Psoas muscle (tissue), 8 donors: ENCODE measurements around the gene KRTAP2-4. TPM values are rescaled to one million over a fixed set of nuclear protein-coding genes. Genes with fewer than 3 reads are reported as not detected.
"Not testable (repeated sequence)": the region's sequence is repeated elsewhere in the genome, so short reads cannot be mapped to it uniquely, and the experiment has no call there.

ENCODE experiments used
- ATAC-seq, 4 donors: fragments of 200-7000 bp; cut with Tn5 transposase; one replicate each; pipeline ENCODE4 v1.9.1; 2020; ENCODE audit warnings: moderate library complexity in 3 of 4, mild to moderate bottlenecking in 2 of 4
- DNase-seq, 2 donors: peaks; one replicate each; pipeline ENCODE4 v3.0.0-alpha.2; 2020
- H3K27ac ChIP-seq: fragments of 200-600 bp; one replicate; pipeline ENCODE4 v1.8.0; 2022
- H3K27me3 ChIP-seq, 3 donors: fragments of 200-600 bp in 1 of 3; one replicate each; pipeline versions ENCODE4 v1.6.1 to v1.8.0; 2013 to 2022; ENCODE audit warnings: low read length in 2 of 3, mild to moderate bottlenecking in 2 of 3, moderate library complexity in 1 of 3; ENCODE audit not compliant: insufficient read depth in 3 of 3
- H3K36me3 ChIP-seq, 2 donors: fragments of 200-600 bp in 1 of 2; one replicate each; pipeline versions ENCODE4 v1.6.1 to v1.8.0; 2013 to 2022; ENCODE audit warnings: low read depth in 1 of 2, mild to moderate bottlenecking in 1 of 2, moderate library complexity in 1 of 2; ENCODE audit not compliant: insufficient read depth in 1 of 2
- H3K4me1 ChIP-seq: fragments of 200-600 bp; one replicate; pipeline ENCODE4 v1.8.0; 2022
- H3K4me3 ChIP-seq: fragments of 200-600 bp; one replicate; pipeline ENCODE4 v1.8.0; 2022; ENCODE audit warnings: mild to moderate bottlenecking
- H3K9me3 ChIP-seq: fragments of 200-600 bp; one replicate; pipeline ENCODE4 v1.8.0; 2022
- WGBS, 3 donors: extraction: QIAGEN DNeasy Blood & Tissue Kit; methylation state at CpG; one replicate each; pipeline versions ENCODE4 v1.1.6 to v1.1.7; 2013; 5-methylcytosine and 5-hydroxymethylcytosine counted together
- intact Hi-C, 2 donors: fragments of 100-400 bp; cut with DNase I; formaldehyde crosslinking; loops; one replicate each; pipeline versions ENCODE4 v1.11.0 to v1.14.2; 2022
- polyA plus RNA-seq, 3 donors: library from polyadenylated mRNA; stranded (reverse); fragments of 200-250 nt; gene quantifications; one replicate each; pipeline ENCODE4 v1.2.3, GENCODE V29; 2013
- total RNA-seq, 4 donors: library from RNA; stranded (reverse); fragmentation: NEBNext Ultra II Directional in 2 of 4; extraction: Animal tissue kit (Norgen Biotek cat#: 25700) in 2 of 4; gene quantifications; one replicate each; pipeline versions ENCODE4 v1.2.1 to v1.2.4, GENCODE V29; 2021 to 2023
- TF ChIP-seq, protein P1 (sequence below): fragments of 200-600 bp; IDR thresholded peaks from one replicate; pipeline ENCODE4 v1.8.0; 2022; ENCODE audit warnings: antibody characterized with exemption
- donor health status: healthy with polysubstance abuse.
- donor health status: DM: no; HTN: no; CAD: no; lungs with moderate emphysema.
- donor health status: Bipolar disorder and iron deficiency.
- donor health status: healthy.
- donor health status: DM: yes; HTN: yes; CAD: no.
- donor health status: DM: no; HTN: no; CAD: no.
- donor health status: DM: no; HTN: no; CAD: no.
- donor health status: DM: yes; HTN: yes; CAD: no.

Gene KRTAP2-4
- total and polyA plus RNA-seq, 7 donors = not detected

DNA sequence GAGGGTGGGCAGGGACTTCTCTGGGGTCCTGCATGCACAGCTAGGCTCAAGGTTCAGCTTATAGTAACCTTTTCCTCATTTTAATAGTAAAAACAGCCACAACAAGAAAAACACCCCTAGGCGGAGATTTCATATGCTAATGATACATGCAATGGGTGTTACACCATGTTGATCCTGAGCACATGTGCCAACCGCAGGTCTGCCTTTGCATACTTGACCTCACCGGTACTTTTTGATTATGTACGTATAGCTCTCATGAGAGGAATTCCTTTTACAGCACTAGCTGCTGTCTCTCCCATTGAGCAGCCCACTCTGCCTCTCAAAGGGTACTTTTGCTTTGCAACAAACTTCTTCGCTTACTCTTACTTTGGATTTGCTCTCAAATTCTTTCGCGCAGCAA, 30.4 kb upstream of the KRTAP2-4 start:
- 82 to 86% (median 83%) methylated on average over 7 of the region's 7 CpGs for WGBS, 3 donors
- ATAC-seq (no peak), DNase-seq (no peak)
- H3K36me3 ChIP-seq = no peaks in the 10 kb centered on the region
- TF ChIP-seq, protein P1, sequence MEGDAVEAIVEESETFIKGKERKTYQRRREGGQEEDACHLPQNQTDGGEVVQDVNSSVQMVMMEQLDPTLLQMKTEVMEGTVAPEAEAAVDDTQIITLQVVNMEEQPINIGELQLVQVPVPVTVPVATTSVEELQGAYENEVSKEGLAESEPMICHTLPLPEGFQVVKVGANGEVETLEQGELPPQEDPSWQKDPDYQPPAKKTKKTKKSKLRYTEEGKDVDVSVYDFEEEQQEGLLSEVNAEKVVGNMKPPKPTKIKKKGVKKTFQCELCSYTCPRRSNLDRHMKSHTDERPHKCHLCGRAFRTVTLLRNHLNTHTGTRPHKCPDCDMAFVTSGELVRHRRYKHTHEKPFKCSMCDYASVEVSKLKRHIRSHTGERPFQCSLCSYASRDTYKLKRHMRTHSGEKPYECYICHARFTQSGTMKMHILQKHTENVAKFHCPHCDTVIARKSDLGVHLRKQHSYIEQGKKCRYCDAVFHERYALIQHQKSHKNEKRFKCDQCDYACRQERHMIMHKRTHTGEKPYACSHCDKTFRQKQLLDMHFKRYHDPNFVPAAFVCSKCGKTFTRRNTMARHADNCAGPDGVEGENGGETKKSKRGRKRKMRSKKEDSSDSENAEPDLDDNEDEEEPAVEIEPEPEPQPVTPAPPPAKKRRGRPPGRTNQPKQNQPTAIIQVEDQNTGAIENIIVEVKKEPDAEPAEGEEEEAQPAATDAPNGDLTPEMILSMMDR = no peak
- no peak overlapping the region for H3K4me3 ChIP-seq
- no peaks in the 10 kb centered on the region for H3K9me3 ChIP-seq
- peaks cover 0 to 4% (median 1%) of the 10 kb centered on the region in 3 donors for H3K27me3 ChIP-seq
- H3K27ac ChIP-seq = no peak overlapping the region
- intact Hi-C loops = no loop called here
- no peaks in the 10 kb centered on the region for H3K4me1 ChIP-seq

DNA sequence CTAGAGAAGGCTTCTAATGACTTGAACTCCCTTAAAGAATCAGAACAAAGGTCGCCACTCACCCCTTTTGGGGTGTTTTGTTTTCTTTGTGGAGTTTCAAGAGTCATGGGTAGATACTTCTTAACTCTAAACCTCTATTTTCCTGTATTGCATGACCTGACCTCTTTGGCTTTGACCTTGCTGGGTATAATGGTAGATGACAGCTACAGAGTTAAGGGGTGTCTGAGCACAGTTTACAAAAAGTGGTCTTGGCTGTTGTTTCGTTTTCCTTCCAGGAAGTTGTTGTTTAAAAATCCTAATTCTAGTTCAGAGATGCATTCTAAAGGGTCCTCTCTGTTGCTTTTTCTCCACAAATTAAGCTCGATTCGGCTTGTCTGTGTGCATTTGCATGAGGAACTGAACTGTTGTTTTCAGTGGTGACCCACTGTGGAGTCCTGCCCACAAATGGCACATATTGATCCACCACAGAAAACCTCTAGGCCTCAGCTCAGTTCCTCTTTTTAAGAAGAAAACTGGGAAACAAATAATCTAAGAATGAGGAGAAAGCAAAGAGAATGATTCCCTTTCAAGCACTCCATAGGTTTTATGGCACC, 23.2 kb upstream of the KRTAP2-4 start:
- H3K9me3 ChIP-seq, H3K27ac ChIP-seq, H3K4me1 ChIP-seq, H3K36me3 ChIP-seq, ATAC-seq, H3K27me3 ChIP-seq, H3K4me3 ChIP-seq, intact Hi-C loops, DNase-seq: not testable (repeated sequence)
- WGBS, 3 donors = 51 to 67% (median 64%) methylated on average over 4 of the region's 4 CpGs

DNA sequence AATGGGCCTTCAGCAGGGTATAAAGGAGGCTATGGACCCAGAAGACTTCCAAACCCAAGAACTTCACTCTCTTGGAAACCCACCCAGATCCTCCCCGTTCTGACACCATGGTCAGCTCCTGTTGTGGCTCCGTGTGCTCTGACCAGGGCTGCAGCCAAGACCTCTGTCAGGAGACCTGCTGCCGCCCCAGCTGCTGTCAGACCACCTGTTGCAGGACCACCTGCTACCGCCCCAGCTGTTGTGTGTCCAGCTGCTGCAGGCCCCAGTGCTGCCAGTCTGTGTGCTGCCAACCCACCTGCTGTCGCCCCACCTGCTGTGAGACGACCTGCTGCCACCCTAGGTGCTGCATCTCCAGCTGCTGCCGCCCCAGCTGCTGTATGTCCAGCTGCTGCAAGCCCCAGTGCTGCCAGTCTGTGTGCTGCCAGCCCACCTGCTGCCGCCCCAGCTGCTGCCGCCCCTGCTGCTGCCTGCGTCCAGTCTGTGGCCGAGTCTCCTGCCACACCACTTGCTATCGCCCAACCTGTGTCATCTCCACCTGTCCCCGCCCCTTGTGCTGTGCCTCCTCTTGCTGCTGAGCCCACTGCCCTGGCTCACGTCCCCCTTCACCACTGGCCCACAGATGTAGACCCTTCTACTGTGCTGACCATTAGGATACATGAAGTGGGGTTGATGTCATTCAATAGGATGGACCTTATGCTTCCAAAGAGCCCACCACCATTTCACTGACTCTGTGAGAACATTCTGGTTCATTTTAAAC, 18.6 kb upstream of the KRTAP2-4 start, which contains the start of gene KRTAP4-7:
TSS of gene KRTAP4-7 (plus strand) at position 51 of the 757 bp plus-strand sequence. CDS start at position 108, 57 bp downstream.
- H3K4me1 ChIP-seq, H3K36me3 ChIP-seq, DNase-seq, H3K9me3 ChIP-seq, H3K27me3 ChIP-seq, ATAC-seq, intact Hi-C loops, H3K27ac ChIP-seq, H3K4me3 ChIP-seq: not testable (repeated sequence)
- WGBS, 3 donors = 70 to 79% (median 71%) methylated on average over 5 to 14 of the region's 14 CpGs

DNA sequence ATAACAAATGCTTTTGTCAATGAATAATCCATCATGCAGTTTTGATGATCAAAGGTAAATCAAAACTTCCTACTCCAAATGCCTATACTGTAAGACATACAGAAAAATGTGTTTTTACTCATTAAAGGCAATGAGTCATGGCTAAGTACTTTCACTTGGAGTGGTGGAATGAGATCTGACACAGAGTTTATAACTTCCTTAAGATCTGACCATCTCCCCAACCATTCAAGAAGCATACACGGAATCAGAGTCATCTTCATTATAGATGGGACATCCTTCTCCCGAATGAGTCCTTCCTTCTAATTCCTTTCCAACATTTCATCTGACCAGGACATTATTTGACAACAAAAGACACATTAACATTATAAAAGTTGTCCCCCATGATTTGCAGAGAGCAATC, 17.7 kb upstream of the KRTAP2-4 start:
- DNase-seq, H3K36me3 ChIP-seq, H3K9me3 ChIP-seq, H3K4me3 ChIP-seq, H3K4me1 ChIP-seq, H3K27ac ChIP-seq, intact Hi-C loops, H3K27me3 ChIP-seq, ATAC-seq: not testable (repeated sequence)
- WGBS, 3 donors = 77 to 81% (median 77%) methylated on average over 2 of the region's 2 CpGs

DNA sequence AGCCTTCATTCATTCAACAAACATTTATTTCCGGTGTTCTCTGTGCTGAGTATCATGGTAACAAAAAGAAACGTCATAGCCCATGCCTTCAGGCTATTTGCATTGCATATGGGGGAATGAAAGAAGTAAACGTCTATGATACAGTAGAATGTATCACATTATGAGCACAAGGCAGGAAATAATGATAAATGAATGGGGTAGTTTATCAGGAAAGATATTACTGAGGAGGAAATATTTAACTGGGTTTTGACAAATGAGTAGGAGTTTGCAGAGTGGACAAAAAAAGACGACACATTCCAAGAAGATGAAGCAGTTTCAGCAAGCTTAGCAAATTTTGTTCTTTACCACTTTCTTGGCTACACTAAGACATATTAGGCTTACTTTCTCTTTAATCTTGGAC, 16.9 kb upstream of the KRTAP2-4 start:
- no peaks in the 10 kb centered on the region for H3K9me3 ChIP-seq
- ATAC-seq = no peak
- H3K36me3 ChIP-seq = no peaks in the 10 kb centered on the region
- H3K27ac ChIP-seq = no peak overlapping the region
- TF ChIP-seq, protein P1 = no peak
- DNase-seq = no peak
- 48 to 61% (median 61%) methylated on average over 4 of the region's 4 CpGs for WGBS, 3 donors
- peaks cover 0 to 3% (median 0%) of the 10 kb centered on the region in 3 donors for H3K27me3 ChIP-seq
- no peaks in the 10 kb centered on the region for H3K4me1 ChIP-seq
- intact Hi-C loops = no loop called here
- H3K4me3 ChIP-seq = no peak overlapping the region

DNA sequence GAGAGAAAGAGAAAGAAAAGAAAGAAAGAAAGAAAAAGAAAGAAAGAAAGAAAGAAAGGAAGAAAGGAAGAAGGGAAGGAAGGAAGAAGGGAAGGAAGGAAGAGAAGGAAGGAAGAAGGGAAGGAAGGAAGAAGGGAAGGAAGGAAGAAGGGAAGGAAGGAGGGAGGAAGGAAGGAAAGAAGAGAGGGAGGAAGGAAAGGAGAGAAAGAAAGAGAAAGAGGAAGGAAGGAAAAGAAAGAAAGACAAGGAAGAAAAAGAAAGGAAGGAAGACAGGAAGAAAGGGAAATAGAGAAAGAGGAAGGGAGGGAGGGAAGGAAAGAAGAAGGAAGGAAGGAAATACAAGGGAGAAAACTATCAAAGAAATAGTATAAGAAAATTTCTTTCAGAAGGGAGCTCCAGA, 11.1 kb upstream of the KRTAP2-4 start:
- TF ChIP-seq, protein P1 = no peak
- Histone ChIP-seq H3K36me3 (no peaks in the 10 kb centered on the region), H3K27me3 (peaks cover 0 to 7% (median 0%) of the 10 kb centered on the region in 3 donors), H3K4me1 (no peaks in the 10 kb centered on the region), H3K27ac (no peak overlapping the region), H3K9me3 (no peaks in the 10 kb centered on the region), H3K4me3 (no peak overlapping the region)
- DNase-seq = no peak
- intact Hi-C loops = no loop called here
- no peak for ATAC-seq
